GM23338 (cell line): Measurements from ENCODE around the gene GLI3. TPM values are rescaled to one million over a fixed set of nuclear protein-coding genes. Genes with fewer than 3 reads are reported as not detected.
A peak's percentile ranks its signal among the peaks of the same experiment; 100 is the strongest.

Source experiments
- ATAC-seq: fragments of 200-7000 bp; cut with Tn5 transposase; 3 replicates; pipeline ENCODE4 v1.9.1; 2020
- DNase-seq: peaks from one replicate; pipeline ENCODE4 v3.0.0-alpha.2; 2015; ENCODE audit warnings: low spot score
- H2AFZ ChIP-seq: fragments of 200-600 bp; sonication (generic); 2 replicates; pipeline ENCODE4 v1.8.0; 2016; ENCODE audit warnings: antibody characterized with exemption, mild to moderate bottlenecking, moderate library complexity
- H3F3A ChIP-seq: fragments of 200-600 bp; sonication (generic); replicated peaks from 2 replicates; pipeline ENCODE4 v1.8.0; 2017; ENCODE audit warnings: antibody characterized with exemption, mixed run types, low read depth
- H3K27ac ChIP-seq: fragments of 200-600 bp; sonication (generic); 2 replicates; pipeline ENCODE4 v1.6.1; 2016; ENCODE audit warnings: low read depth
- H3K27me3 ChIP-seq: fragments of 200-600 bp; sonication (generic); 2 replicates; pipeline ENCODE4 v1.8.0; 2016; ENCODE audit warnings: mild to moderate bottlenecking, mixed run types, moderate library complexity; ENCODE audit not compliant: insufficient read depth
- H3K36me3 ChIP-seq: fragments of 200-600 bp; sonication (generic); 2 replicates; pipeline ENCODE4 v1.8.0; 2016; ENCODE audit warnings: mild to moderate bottlenecking; ENCODE audit not compliant: insufficient read depth
- H3K4me1 ChIP-seq: fragments of 200-600 bp; sonication (generic); 2 replicates; pipeline ENCODE4 v1.8.0; 2016; ENCODE audit warnings: mild to moderate bottlenecking, moderate library complexity; ENCODE audit not compliant: insufficient read depth
- H3K4me2 ChIP-seq: fragments of 200-600 bp; sonication (generic); 2 replicates; pipeline ENCODE4 v1.7.1; 2017; ENCODE audit warnings: mixed run types
- H3K4me3 ChIP-seq: fragments of 200-600 bp; sonication (generic); 2 replicates; pipeline ENCODE4 v1.6.1; 2016; ENCODE audit warnings: mixed run types
- H3K79me2 ChIP-seq: fragments of 200-600 bp; sonication (generic); replicated peaks from 2 replicates; pipeline ENCODE4 v1.8.0; 2017; ENCODE audit warnings: mild to moderate bottlenecking; ENCODE audit not compliant: insufficient read depth
- H3K9me2 ChIP-seq: fragments of 200-600 bp; sonication (generic); 2 replicates; pipeline ENCODE4 v1.8.0; 2017; ENCODE audit not compliant: insufficient read depth
- H4K20me1 ChIP-seq: fragments of 200-600 bp; sonication (generic); replicated peaks from 2 replicates; pipeline ENCODE4 v1.8.0; 2017; ENCODE audit warnings: mild to moderate bottlenecking; ENCODE audit not compliant: insufficient read depth
- H3K27ac Mint-ChIP-seq: 2 replicates; pipeline ENCODE4 v1.8.0; 2020; ENCODE audit warnings: inconsistent platforms, mild to moderate bottlenecking, moderate library complexity, mixed read lengths
- H3K27me3 Mint-ChIP-seq: 3 replicates; pipeline ENCODE4 v1.8.0; 2022; ENCODE audit warnings: low read depth, mild to moderate bottlenecking, moderate library complexity, mixed read lengths, inconsistent platforms; ENCODE audit not compliant: insufficient read depth, poor library complexity
- H3K36me3 Mint-ChIP-seq: 3 replicates; pipeline ENCODE4 v1.8.0; 2021; ENCODE audit warnings: low read depth, mild to moderate bottlenecking, inconsistent platforms, moderate library complexity, mixed read lengths
- H3K4me1 Mint-ChIP-seq: 3 replicates; pipeline ENCODE4 v1.8.0; 2020; ENCODE audit warnings: mild to moderate bottlenecking, inconsistent platforms, mixed read lengths
- H3K4me3 Mint-ChIP-seq: 3 replicates; pipeline ENCODE4 v1.8.0; 2021; ENCODE audit warnings: moderate library complexity, mild to moderate bottlenecking, inconsistent platforms, mixed read lengths
- H3K9me3 Mint-ChIP-seq: 3 replicates; pipeline ENCODE4 v1.8.0; 2020; ENCODE audit warnings: moderate library complexity, mild to moderate bottlenecking, inconsistent platforms, mixed read lengths
- CREB1 ChIP-seq: fragments of 250-450 bp; sonication (Bioruptor Pico); IDR thresholded peaks from 2 replicates; pipeline ENCODE4 v1.5.0; 2020; ENCODE audit warnings: low read depth, mild to moderate bottlenecking, moderate library complexity
- CTCF ChIP-seq, 2 experiments: fragments of 200-600 bp in 1 of 2; sonication (generic) in 1 of 2; conservative IDR thresholded peaks; 2 replicates each; pipeline versions ENCODE4 v1.5.1 to v1.6.1; 2016 to 2017; ENCODE audit warnings: antibody characterized with exemption in 2 of 2, low read depth in 2 of 2, mild to moderate bottlenecking in 2 of 2, moderate library complexity in 1 of 2
- ETS1 ChIP-seq: IDR thresholded peaks from 2 replicates; pipeline ENCODE4 v1.6.1; 2016; ENCODE audit warnings: antibody characterized with exemption
- EZH2 ChIP-seq: fragments of 200-600 bp; sonication (generic); IDR thresholded peaks from one replicate; pipeline ENCODE4 v1.8.0; 2017; ENCODE audit warnings: antibody characterized with exemption, mild to moderate bottlenecking, low read depth; ENCODE audit not compliant: unreplicated experiment
- EZH2phosphoT487 ChIP-seq: fragments of 200-600 bp; sonication (generic); IDR thresholded peaks from one replicate; pipeline ENCODE4 v1.8.1; 2018; ENCODE audit warnings: antibody characterized with exemption; ENCODE audit not compliant: unreplicated experiment
- JUNB ChIP-seq: IDR thresholded peaks from one replicate; pipeline ENCODE4 v1.6.1; 2016; ENCODE audit warnings: antibody characterized with exemption; ENCODE audit not compliant: unreplicated experiment
- NANOG ChIP-seq: IDR thresholded peaks from 2 replicates; pipeline ENCODE4 v1.6.1; 2016; ENCODE audit warnings: antibody characterized with exemption, borderline replicate concordance
- POLR2AphosphoS5 ChIP-seq: IDR thresholded peaks from 2 replicates; pipeline ENCODE4 v1.6.1; 2016; ENCODE audit warnings: antibody characterized with exemption, low read depth
- REST ChIP-seq: IDR thresholded peaks from one replicate; pipeline ENCODE4 v1.6.1; 2018; ENCODE audit warnings: antibody characterized with exemption; ENCODE audit not compliant: unreplicated experiment
- STAT1 ChIP-seq: IDR thresholded peaks from one replicate; pipeline ENCODE4 v1.6.1; 2016; ENCODE audit warnings: antibody characterized with exemption; ENCODE audit not compliant: unreplicated experiment
- ZNF114 ChIP-seq: fragments of 250-450 bp; sonication (Bioruptor Pico); IDR thresholded peaks from 2 replicates; pipeline ENCODE4 v1.5.0; 2020; ENCODE audit warnings: mild to moderate bottlenecking, moderate library complexity
- ZNF331 ChIP-seq: fragments of 250-450 bp; sonication (Bioruptor Pico); IDR thresholded peaks from 2 replicates; pipeline ENCODE4 v1.5.0; 2020; ENCODE audit warnings: low read depth, mild to moderate bottlenecking, moderate library complexity
- ZNF462 ChIP-seq: fragments of 250-450 bp; sonication (Bioruptor Pico); IDR thresholded peaks from 2 replicates; pipeline ENCODE4 v1.5.0; 2020; ENCODE audit warnings: mild to moderate bottlenecking, moderate library complexity
- polyA plus RNA-seq: library from polyadenylated mRNA; unstranded; fragments of >200 nt; fragmentation: Nextera tagmentation; extraction: Ambion mirVana; gene quantifications from 2 replicates; pipeline ENCODE4 v1.2.1, GENCODE V29; 2016
- total RNA-seq: library from RNA; depleted of rRNA; stranded (reverse); fragments of >200 nt; shearing (Covaris generic); gene quantifications from 2 replicates; pipeline ENCODE4 v1.2.3, GENCODE V29; 2014

The GLI3 gene
- total and polyA plus RNA-seq, 2 experiments from 2014 or later, result 16.1 to 17.9 TPM

GRCh38 chr7:42065942-42066341, 171.1 kb downstream of the GLI3 start:
- no peak overlapping the region for H3K27ac ChIP-seq
- TF ChIP-seq ZNF331, result no peak
- TF ChIP-seq NANOG, result no peak
- no peak for TF ChIP-seq JUNB
- TF ChIP-seq ZNF114 (CRISPR knock-in tag), result no peak
- TF ChIP-seq CTCF (conservative IDR thresholded peaks at IDR 0.05; ENCODE audit: low read depth in 2 of 2), result no peak
- TF ChIP-seq REST, result no peak
- no peak for TF ChIP-seq STAT1
- no peak for TF ChIP-seq CREB1 (CRISPR knock-in tag)
- TF ChIP-seq EZH2, result no peak
- no peak for TF ChIP-seq EZH2phosphoT487
- no peak for TF ChIP-seq ETS1
- TF ChIP-seq POLR2AphosphoS5, result no peak
- no peak for TF ChIP-seq ZNF462 (CRISPR knock-in tag)
- H3K79me2 ChIP-seq, result no peaks in the 10 kb centered on the region
- no peaks in the 10 kb centered on the region for H3K36me3 ChIP-seq
- peak; percentile 79 for ATAC-seq
- DNase-seq, result peak; percentile 60
- H3K4me3 ChIP-seq, result 0 out of 2 replicates have a peak overlapping the region, but pooled peaks have one; percentile 2
- Mint-ChIP-seq H3K27me3 (no peaks in the 10 kb centered on the region), H3K27ac (peak overlapping the region; percentile 71; the same call in 1 of the 2 replicates), H3K9me3 (no peaks in the 10 kb centered on the region), H3K4me3 (peak overlapping the region; percentile 22; the same call in 1 of the 3 replicates), H3K4me1 (peaks cover 51% of the 10 kb centered on the region), H3K36me3 (no peaks in the 10 kb centered on the region)
- H3F3A ChIP-seq, result no peaks in the 10 kb centered on the region
- H3K4me1 ChIP-seq, result peaks cover 45% of the 10 kb centered on the region
- H3K4me2 ChIP-seq, result peak overlapping the region; percentile 19
- no peaks in the 10 kb centered on the region; the same call in 1 of the 2 replicates for H4K20me1 ChIP-seq
- H3K27me3 ChIP-seq, result no peaks in the 10 kb centered on the region
- no peaks in the 10 kb centered on the region for H3K9me2 ChIP-seq
- H2AFZ ChIP-seq, result no peak overlapping the region
